Activated CD4-positive, alpha-beta T cell treated with anti-CD3 and anti-CD28 coated beads, Interleukin-2, amount 50 U/mL, for 16 hours (primary cell): Measurements from ENCODE around the gene MED25.

Source experiments
- DNase-seq: peaks from one replicate; pipeline ENCODE4 v3.0.0-alpha.2; 2020

The MED25 gene

GRCh38 chr19:49875177-49875576 is 57.1 kb downstream of the MED25 start:
- DNase-seq = no peak

GRCh38 chr19:49875857-49876421 is 57.9 kb downstream of the MED25 start:
- DNase-seq = peak; percentile 63

GRCh38 chr19:49876422-49877019 is 58.4 kb downstream of the MED25 start:
- DNase-seq = peak; percentile 99

- peak; percentile 99 for DNase-seq
Measured at GRCh38 chr19:49877020-49877878, 59.2 kb downstream of the MED25 start, which contains the start of the genes AKT1S1 and TBC1D17. Gene AKT1S1 (minus strand): TSS chr19:49877355. CDS start chr19:49873295, 4,060 bp downstream. Gene TBC1D17 (plus strand): TSS chr19:49877702. CDS start chr19:49877724, 22 bp downstream.

GRCh38 chr19:49877879-49878743 is 60.0 kb downstream of the MED25 start:
- DNase-seq = peak; percentile 99

GRCh38 chr19:49878744-49879070 is 60.6 kb downstream of the MED25 start:
- no peak for DNase-seq

GRCh38 chr19:49879243-49879963 is 61.3 kb downstream of the MED25 start:
- peak; percentile 42 for DNase-seq

- no peak for DNase-seq
Measured at GRCh38 chr19:49880162-49880869, 62.2 kb downstream of the MED25 start.

GRCh38 chr19:49881186-49881585 is 63.1 kb downstream of the MED25 start:
- no peak for DNase-seq

GRCh38 chr19:49881672-49882394 is 63.7 kb downstream of the MED25 start:
- no peak for DNase-seq

GRCh38 chr19:49882643-49883042 is 64.6 kb downstream of the MED25 start:
- no peak for DNase-seq

GRCh38 chr19:49883094-49883493 is 65.0 kb downstream of the MED25 start:
- DNase-seq = no peak

GRCh38 chr19:49884109-49884508 is 66.0 kb downstream of the MED25 start:
- no peak for DNase-seq

GRCh38 chr19:49884760-49885159 is 66.7 kb downstream of the MED25 start:
- DNase-seq = no peak
